Ishikawa (cell line): ENCODE measurements around the gene EFNB1.

Source experiments
- EP300 ChIP-seq: IDR thresholded peaks from 2 replicates; pipeline ENCODE4 v1.6.1; 2012; ENCODE audit warnings: borderline replicate concordance
- TAF1 ChIP-seq: IDR thresholded peaks from 2 replicates; pipeline ENCODE4 v1.6.1; 2012; ENCODE audit warnings: low read depth, mild to moderate bottlenecking
- TF ChIP-seq, protein P1 (sequence below): IDR thresholded peaks from 2 replicates; pipeline ENCODE4 v1.6.1; 2012; ENCODE audit warnings: low read depth, mild to moderate bottlenecking

DNA sequence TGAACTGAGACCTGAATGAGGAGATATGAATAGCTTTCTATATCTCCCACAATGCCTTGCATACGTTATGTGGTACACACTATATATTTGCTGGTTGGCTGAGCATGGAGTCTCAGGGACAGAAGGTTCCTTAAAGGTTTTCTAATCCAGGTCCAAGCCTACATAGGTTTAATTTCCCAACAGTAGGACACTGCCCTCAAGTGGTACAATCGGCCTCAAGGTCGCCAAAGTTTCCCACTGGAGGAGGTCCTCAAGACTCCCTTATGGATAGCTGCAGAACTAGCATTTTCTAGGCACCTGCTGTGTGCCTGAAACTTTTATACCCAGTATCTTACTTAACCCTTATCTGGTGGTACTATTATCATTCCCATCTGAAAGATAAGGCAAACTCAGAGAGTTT is 21.0 kb upstream of the EFNB1 start:
- TF ChIP-seq, protein P1, sequence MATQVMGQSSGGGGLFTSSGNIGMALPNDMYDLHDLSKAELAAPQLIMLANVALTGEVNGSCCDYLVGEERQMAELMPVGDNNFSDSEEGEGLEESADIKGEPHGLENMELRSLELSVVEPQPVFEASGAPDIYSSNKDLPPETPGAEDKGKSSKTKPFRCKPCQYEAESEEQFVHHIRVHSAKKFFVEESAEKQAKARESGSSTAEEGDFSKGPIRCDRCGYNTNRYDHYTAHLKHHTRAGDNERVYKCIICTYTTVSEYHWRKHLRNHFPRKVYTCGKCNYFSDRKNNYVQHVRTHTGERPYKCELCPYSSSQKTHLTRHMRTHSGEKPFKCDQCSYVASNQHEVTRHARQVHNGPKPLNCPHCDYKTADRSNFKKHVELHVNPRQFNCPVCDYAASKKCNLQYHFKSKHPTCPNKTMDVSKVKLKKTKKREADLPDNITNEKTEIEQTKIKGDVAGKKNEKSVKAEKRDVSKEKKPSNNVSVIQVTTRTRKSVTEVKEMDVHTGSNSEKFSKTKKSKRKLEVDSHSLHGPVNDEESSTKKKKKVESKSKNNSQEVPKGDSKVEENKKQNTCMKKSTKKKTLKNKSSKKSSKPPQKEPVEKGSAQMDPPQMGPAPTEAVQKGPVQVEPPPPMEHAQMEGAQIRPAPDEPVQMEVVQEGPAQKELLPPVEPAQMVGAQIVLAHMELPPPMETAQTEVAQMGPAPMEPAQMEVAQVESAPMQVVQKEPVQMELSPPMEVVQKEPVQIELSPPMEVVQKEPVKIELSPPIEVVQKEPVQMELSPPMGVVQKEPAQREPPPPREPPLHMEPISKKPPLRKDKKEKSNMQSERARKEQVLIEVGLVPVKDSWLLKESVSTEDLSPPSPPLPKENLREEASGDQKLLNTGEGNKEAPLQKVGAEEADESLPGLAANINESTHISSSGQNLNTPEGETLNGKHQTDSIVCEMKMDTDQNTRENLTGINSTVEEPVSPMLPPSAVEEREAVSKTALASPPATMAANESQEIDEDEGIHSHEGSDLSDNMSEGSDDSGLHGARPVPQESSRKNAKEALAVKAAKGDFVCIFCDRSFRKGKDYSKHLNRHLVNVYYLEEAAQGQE = no peak
- TF ChIP-seq EP300 = no peak
- TF ChIP-seq TAF1 = no peak
